Gastrocnemius medialis (tissue), 4 donors: Measurements from ENCODE around the gene SERTAD3. TPM values are rescaled to one million over a fixed set of nuclear protein-coding genes. Genes with fewer than 3 reads are reported as not detected.
"Not testable (repeated sequence)": the region's sequence is repeated elsewhere in the genome, so short reads cannot be mapped to it uniquely, and the experiment has no call there.

Experiments used
- ATAC-seq, 2 donors: fragments of 150-250 bp; one replicate each; pipeline ENCODE4 v1.9.1; 2016
- DNase-seq, 2 donors: peaks; one replicate each; pipeline ENCODE4 v3.0.0-alpha.2; 2019
- H3K27ac ChIP-seq, 4 donors: fragments of 200-600 bp; sonication (generic); 1 replicate in 1 of 4; 2 replicates in 3 of 4; pipeline ENCODE4 v1.5.1; 2016 to 2018; ENCODE audit warnings: mild to moderate bottlenecking in 2 of 4, moderate library complexity in 1 of 4
- H3K27me3 ChIP-seq, 3 donors: fragments of 200-600 bp; sonication (generic) in 2 of 3; 1 replicate in 1 of 3; 2 replicates in 2 of 3; pipeline versions ENCODE4 v1.5.1 to v1.6.0; 2016 to 2019; ENCODE audit warnings: mild to moderate bottlenecking in 1 of 3, moderate library complexity in 1 of 3
- H3K36me3 ChIP-seq, 2 donors: fragments of 200-600 bp; sonication (generic) in 1 of 2; one replicate each; pipeline ENCODE4 v1.5.1; 2017 to 2018
- H3K4me1 ChIP-seq, 2 donors: fragments of 200-600 bp; sonication (generic) in 1 of 2; one replicate each; pipeline ENCODE4 v1.5.1; 2016 to 2017; ENCODE audit warnings: mild to moderate bottlenecking in 2 of 2
- H3K4me3 ChIP-seq, 4 donors: fragments of 200-600 bp; sonication (generic) in 3 of 4; 1 replicate in 1 of 4; 2 replicates in 3 of 4; pipeline ENCODE4 v1.5.1; 2016 to 2019; ENCODE audit warnings: mild to moderate bottlenecking in 2 of 4
- H3K9me3 ChIP-seq, 3 donors: fragments of 200-600 bp; sonication (generic) in 2 of 3; 1 replicate in 1 of 3; 2 replicates in 2 of 3; pipeline ENCODE4 v1.5.1; 2016 to 2019
- CTCF ChIP-seq, 5 experiments: fragments of 450-650 bp in 3 of 5; fragments of 200-600 bp in 2 of 5; sonication (generic) in 2 of 5; IDR thresholded peaks in 4 of 5; conservative IDR thresholded peaks in 1 of 5; 1 replicate in 4 of 5; 2 replicates in 1 of 5; pipeline ENCODE4 v1.5.1; 2016 to 2019; ENCODE audit warnings: antibody characterized with exemption in 5 of 5, mild to moderate bottlenecking in 3 of 5, moderate library complexity in 3 of 5
- POLR2A ChIP-seq, 2 donors: fragments of 450-650 bp; IDR thresholded peaks; one replicate each; pipeline ENCODE4 v1.6.1; 2017; ENCODE audit warnings: antibody characterized with exemption in 2 of 2, mild to moderate bottlenecking in 2 of 2, moderate library complexity in 2 of 2
- in situ Hi-C, 4 donors: fragments of 200-750 bp; cut with MboI; loops; one replicate each; pipeline versions ENCODE4 v1.15.0 to v1.8.0; 2017; ENCODE audit warnings: low sequenced_read_pairs in 4 of 4
- intact Hi-C: fragments of 100-400 bp; cut with DNase I; formaldehyde crosslinking; loops from one replicate; pipeline ENCODE4 v1.15.1; 2023; ENCODE audit warnings: low total_unique reads
- total RNA-seq, 4 donors: library from RNA; depleted of rRNA; stranded (reverse); fragments of >200 nt; gene quantifications; one replicate each; pipeline versions ENCODE4 v1.1.0 to v1.2.3, GENCODE V29; 2016

The SERTAD3 gene
- total RNA-seq, 4 donors from 2014 or later: 12.7 to 24.4 (median 18.1) TPM

GRCh38 chr19:40442328-40443130, 1.6 kb downstream of the SERTAD3 start:
- ATAC-seq (no peak), DNase-seq (no peak)
- Histone ChIP-seq H3K4me3 (peak overlapping the region; percentile 47 to 98 (median 85)), H3K27me3 (no peaks in the 10 kb centered on the region), H3K27ac (peak overlapping the region; percentile 96 to 99 (median 99)), H3K4me1 (peaks cover 15 to 24% of the 10 kb centered on the region in 2 donors), H3K36me3 (peaks cover 0 to 21% of the 10 kb centered on the region in 2 donors), H3K9me3 (no peaks in the 10 kb centered on the region)
- TF ChIP-seq POLR2A (IDR thresholded peaks at IDR 0.05) (no peak), CTCF (IDR thresholded peaks at IDR 0.05 in 4 of 5, conservative IDR thresholded peaks at IDR 0.05 in 1 of 5) (no peak)
- intact Hi-C loops (loop anchor here (1.0 to 10.0 kb wide), 3 partner anchors 9 to 272 kb away; partner anchors contain the start of genes C19orf47, COQ8B, ITPKC and PLD3), in situ Hi-C loops (no loop called here)

GRCh38 chr19:40441719-40442253, 2.3 kb downstream of the SERTAD3 start:
- in situ Hi-C loops (no loop called here), intact Hi-C loops (loop anchor here (2.0 to 10.0 kb wide), 2 partner anchors 93 to 273 kb away; partner anchors contain the start of genes C19orf47, COQ8B, ITPKC and PLD3)
- ATAC-seq (no peak), DNase-seq (no peak)
- no peaks in the 10 kb centered on the region for H3K9me3 ChIP-seq
- peak overlapping the region in 1 of 4 donors; percentile 93 for H3K4me3 ChIP-seq
- H3K36me3 ChIP-seq: peaks cover 0 to 20% of the 10 kb centered on the region in 2 donors
- no peaks in the 10 kb centered on the region for H3K27me3 ChIP-seq
- TF ChIP-seq CTCF (IDR thresholded peaks at IDR 0.05 in 4 of 5, conservative IDR thresholded peaks at IDR 0.05 in 1 of 5): no peak
- TF ChIP-seq POLR2A (IDR thresholded peaks at IDR 0.05): no peak
- peaks cover 15 to 24% of the 10 kb centered on the region in 2 donors for H3K4me1 ChIP-seq
- peak overlapping the region; percentile 96 to 99 (median 99) for H3K27ac ChIP-seq

GRCh38 chr19:40438284-40438683, 5.9 kb downstream of the SERTAD3 start:
- no peaks in the 10 kb centered on the region for H3K27me3 ChIP-seq
- ATAC-seq: no peak
- no peak for DNase-seq
- no peak for TF ChIP-seq CTCF (IDR thresholded peaks at IDR 0.05 in 4 of 5, conservative IDR thresholded peaks at IDR 0.05 in 1 of 5)
- no peak for TF ChIP-seq POLR2A (IDR thresholded peaks at IDR 0.05)
- in situ Hi-C loops: no loop called here
- no peaks in the 10 kb centered on the region for H3K9me3 ChIP-seq
- H3K27ac ChIP-seq: no peak overlapping the region
- no peak overlapping the region for H3K4me3 ChIP-seq
- intact Hi-C loops: no loop called here
- peaks cover 15 to 27% of the 10 kb centered on the region in 2 donors for H3K4me1 ChIP-seq
- peaks cover 0 to 20% of the 10 kb centered on the region in 2 donors for H3K36me3 ChIP-seq

GRCh38 chr19:40433391-40434216, 10.5 kb downstream of the SERTAD3 start:
- peak in 1 of 5 experiments; percentile 14 for TF ChIP-seq CTCF (IDR thresholded peaks at IDR 0.05 in 4 of 5, conservative IDR thresholded peaks at IDR 0.05 in 1 of 5)
- peak; percentile 63 to 70 for TF ChIP-seq POLR2A (IDR thresholded peaks at IDR 0.05)
- in situ Hi-C loops (no loop called here), intact Hi-C loops (loop anchor here (1.0 kb wide), 1 partner anchor 10 kb away; no protein-coding TSS in a partner anchor)
- no peaks in the 10 kb centered on the region for H3K27me3 ChIP-seq
- no peaks in the 10 kb centered on the region for H3K9me3 ChIP-seq
- no peaks in the 10 kb centered on the region for H3K36me3 ChIP-seq
- peak overlapping the region; percentile 53 to 63 (median 58) for H3K4me3 ChIP-seq
- peaks cover 7 to 16% of the 10 kb centered on the region in 2 donors for H3K4me1 ChIP-seq
- H3K27ac ChIP-seq: peak overlapping the region; percentile 90 to 97 (median 92)
- DNase-seq (peak; percentile 78 to 87), ATAC-seq (peak; percentile 91)

GRCh38 chr19:40432760-40433159, 11.4 kb downstream of the SERTAD3 start:
- ATAC-seq, DNase-seq, H3K9me3 ChIP-seq, H3K36me3 ChIP-seq, H3K27me3 ChIP-seq, in situ Hi-C loops: not testable (repeated sequence)
- intact Hi-C loops: loop anchor here (1.0 kb wide), 1 partner anchor 11 kb away; no protein-coding TSS in a partner anchor
- H3K4me1 ChIP-seq: peaks cover 7 to 16% of the 10 kb centered on the region in 2 donors
- H3K4me3 ChIP-seq: peak overlapping the region; percentile 53 to 63 (median 58)
- H3K27ac ChIP-seq: peak overlapping the region; percentile 90 to 97 (median 92)
